SIG-M5 treated with dmso at 0.1 percent for 504 hours (cell line): ENCODE results near the gene CTDP1.

ENCODE experiments used
- DNase-seq: peaks from one replicate; lab custom pipeline; 2025; ENCODE audit not compliant: unreplicated experiment; lab: John Stamatoyannopoulos, UW

CTDP1 gene

GRCh38 chr18:79679552-79680099 lies at the start of gene CTDP1:
Gene CTDP1 (plus strand): TSS chr18:79679803. CDS start chr18:79679948, 145 bp downstream.
- peak; percentile 81 for DNase-seq

GRCh38 chr18:79630281-79631095 lies 49.1 kb upstream of the CTDP1 start:
- DNase-seq, result no peak

- DNase-seq, result no peak
Measured at GRCh38 chr18:79631096-79631507, 48.5 kb upstream of the CTDP1 start.

- no peak for DNase-seq
Measured at GRCh38 chr18:79631761-79632446, 47.7 kb upstream of the CTDP1 start.

- DNase-seq, result no peak
Measured at GRCh38 chr18:79632765-79633164, 46.8 kb upstream of the CTDP1 start.

- no peak for DNase-seq
Measured at GRCh38 chr18:79634186-79634585, 45.4 kb upstream of the CTDP1 start.

GRCh38 chr18:79634593-79635426 lies 44.8 kb upstream of the CTDP1 start:
- no peak for DNase-seq

GRCh38 chr18:79635427-79635726 lies 44.2 kb upstream of the CTDP1 start:
- DNase-seq, result no peak

GRCh38 chr18:79637181-79637920 lies 42.3 kb upstream of the CTDP1 start:
- DNase-seq, result no peak

GRCh38 chr18:79637921-79638909 lies 41.4 kb upstream of the CTDP1 start:
- DNase-seq, result no peak

GRCh38 chr18:79639072-79639829 lies 40.4 kb upstream of the CTDP1 start:
- DNase-seq, result no peak

- no peak for DNase-seq
Measured at GRCh38 chr18:79640064-79640672, 39.4 kb upstream of the CTDP1 start.

- no peak for DNase-seq
Measured at GRCh38 chr18:79640875-79641274, 38.7 kb upstream of the CTDP1 start.

- no peak for DNase-seq
Measured at GRCh38 chr18:79641722-79642497, 37.7 kb upstream of the CTDP1 start.

GRCh38 chr18:79642626-79643025 lies 37.0 kb upstream of the CTDP1 start:
- peak; percentile 76 for DNase-seq

- peak; percentile 57 for DNase-seq
Measured at GRCh38 chr18:79643054-79643984, 36.3 kb upstream of the CTDP1 start.
